GM23338 (cell line): ENCODE measurements around the gene PRR27. TPM values are rescaled to one million over a fixed set of nuclear protein-coding genes. Genes with fewer than 3 reads are reported as not detected.
"Not testable (repeated sequence)": the region's sequence is repeated elsewhere in the genome, so short reads cannot be mapped to it uniquely, and the experiment has no call there.

Experiments used
- ATAC-seq: fragments of 200-7000 bp; cut with Tn5 transposase; 3 replicates; pipeline ENCODE4 v1.9.1; 2020
- DNase-seq: peaks from one replicate; pipeline ENCODE4 v3.0.0-alpha.2; 2015; ENCODE audit warnings: low spot score
- H2AFZ ChIP-seq: fragments of 200-600 bp; sonication (generic); 2 replicates; pipeline ENCODE4 v1.8.0; 2016; ENCODE audit warnings: antibody characterized with exemption, mild to moderate bottlenecking, moderate library complexity
- H3F3A ChIP-seq: fragments of 200-600 bp; sonication (generic); replicated peaks from 2 replicates; pipeline ENCODE4 v1.8.0; 2017; ENCODE audit warnings: antibody characterized with exemption, mixed run types, low read depth
- H3K27ac ChIP-seq: fragments of 200-600 bp; sonication (generic); 2 replicates; pipeline ENCODE4 v1.6.1; 2016; ENCODE audit warnings: low read depth
- H3K27me3 ChIP-seq: fragments of 200-600 bp; sonication (generic); 2 replicates; pipeline ENCODE4 v1.8.0; 2016; ENCODE audit warnings: mild to moderate bottlenecking, mixed run types, moderate library complexity; ENCODE audit not compliant: insufficient read depth
- H3K36me3 ChIP-seq: fragments of 200-600 bp; sonication (generic); 2 replicates; pipeline ENCODE4 v1.8.0; 2016; ENCODE audit warnings: mild to moderate bottlenecking; ENCODE audit not compliant: insufficient read depth
- H3K4me1 ChIP-seq: fragments of 200-600 bp; sonication (generic); 2 replicates; pipeline ENCODE4 v1.8.0; 2016; ENCODE audit warnings: mild to moderate bottlenecking, moderate library complexity; ENCODE audit not compliant: insufficient read depth
- H3K4me2 ChIP-seq: fragments of 200-600 bp; sonication (generic); 2 replicates; pipeline ENCODE4 v1.7.1; 2017; ENCODE audit warnings: mixed run types
- H3K4me3 ChIP-seq: fragments of 200-600 bp; sonication (generic); 2 replicates; pipeline ENCODE4 v1.6.1; 2016; ENCODE audit warnings: mixed run types
- H3K79me2 ChIP-seq: fragments of 200-600 bp; sonication (generic); replicated peaks from 2 replicates; pipeline ENCODE4 v1.8.0; 2017; ENCODE audit warnings: mild to moderate bottlenecking; ENCODE audit not compliant: insufficient read depth
- H3K9me2 ChIP-seq: fragments of 200-600 bp; sonication (generic); 2 replicates; pipeline ENCODE4 v1.8.0; 2017; ENCODE audit not compliant: insufficient read depth
- H4K20me1 ChIP-seq: fragments of 200-600 bp; sonication (generic); replicated peaks from 2 replicates; pipeline ENCODE4 v1.8.0; 2017; ENCODE audit warnings: mild to moderate bottlenecking; ENCODE audit not compliant: insufficient read depth
- H3K27ac Mint-ChIP-seq: 2 replicates; pipeline ENCODE4 v1.8.0; 2020; ENCODE audit warnings: inconsistent platforms, mild to moderate bottlenecking, moderate library complexity, mixed read lengths
- H3K27me3 Mint-ChIP-seq: 3 replicates; pipeline ENCODE4 v1.8.0; 2022; ENCODE audit warnings: low read depth, mild to moderate bottlenecking, moderate library complexity, mixed read lengths, inconsistent platforms; ENCODE audit not compliant: insufficient read depth, poor library complexity
- H3K36me3 Mint-ChIP-seq: 3 replicates; pipeline ENCODE4 v1.8.0; 2021; ENCODE audit warnings: low read depth, mild to moderate bottlenecking, inconsistent platforms, moderate library complexity, mixed read lengths
- H3K4me1 Mint-ChIP-seq: 3 replicates; pipeline ENCODE4 v1.8.0; 2020; ENCODE audit warnings: mild to moderate bottlenecking, inconsistent platforms, mixed read lengths
- H3K4me3 Mint-ChIP-seq: 3 replicates; pipeline ENCODE4 v1.8.0; 2021; ENCODE audit warnings: moderate library complexity, mild to moderate bottlenecking, inconsistent platforms, mixed read lengths
- H3K9me3 Mint-ChIP-seq: 3 replicates; pipeline ENCODE4 v1.8.0; 2020; ENCODE audit warnings: moderate library complexity, mild to moderate bottlenecking, inconsistent platforms, mixed read lengths
- EZH2 ChIP-seq: fragments of 200-600 bp; sonication (generic); IDR thresholded peaks from one replicate; pipeline ENCODE4 v1.8.0; 2017; ENCODE audit warnings: antibody characterized with exemption, mild to moderate bottlenecking, low read depth; ENCODE audit not compliant: unreplicated experiment
- NANOG ChIP-seq: IDR thresholded peaks from 2 replicates; pipeline ENCODE4 v1.6.1; 2016; ENCODE audit warnings: antibody characterized with exemption, borderline replicate concordance
- POLR2AphosphoS5 ChIP-seq: IDR thresholded peaks from 2 replicates; pipeline ENCODE4 v1.6.1; 2016; ENCODE audit warnings: antibody characterized with exemption, low read depth
- STAT1 ChIP-seq: IDR thresholded peaks from one replicate; pipeline ENCODE4 v1.6.1; 2016; ENCODE audit warnings: antibody characterized with exemption; ENCODE audit not compliant: unreplicated experiment
- ZNF114 ChIP-seq: fragments of 250-450 bp; sonication (Bioruptor Pico); IDR thresholded peaks from 2 replicates; pipeline ENCODE4 v1.5.0; 2020; ENCODE audit warnings: mild to moderate bottlenecking, moderate library complexity
- ZNF462 ChIP-seq: fragments of 250-450 bp; sonication (Bioruptor Pico); IDR thresholded peaks from 2 replicates; pipeline ENCODE4 v1.5.0; 2020; ENCODE audit warnings: mild to moderate bottlenecking, moderate library complexity
- polyA plus RNA-seq: library from polyadenylated mRNA; unstranded; fragments of >200 nt; fragmentation: Nextera tagmentation; extraction: Ambion mirVana; gene quantifications from 2 replicates; pipeline ENCODE4 v1.2.1, GENCODE V29; 2016
- total RNA-seq: library from RNA; depleted of rRNA; stranded (reverse); fragments of >200 nt; shearing (Covaris generic); gene quantifications from 2 replicates; pipeline ENCODE4 v1.2.3, GENCODE V29; 2014; rRNA removed

Gene PRR27
- total and polyA plus RNA-seq, 2 experiments from 2014 or later = not detected

- TF ChIP-seq ZNF462 (CRISPR knock-in tag) = no peak
- TF ChIP-seq EZH2 = no peak
- no peak for TF ChIP-seq POLR2AphosphoS5
- TF ChIP-seq STAT1 = no peak
- TF ChIP-seq NANOG = no peak
These were observed 43.8 kb downstream of the PRR27 start (continued) for GRCh38 chr4:70197842-70198241.

- no peak for ATAC-seq
- H3K27me3 ChIP-seq = no peaks in the 10 kb centered on the region
- H3F3A ChIP-seq = no peaks in the 10 kb centered on the region
- no peak overlapping the region for H3K27ac ChIP-seq
- H3K9me2 ChIP-seq = no peaks in the 10 kb centered on the region
- DNase-seq = no peak
- Mint-ChIP-seq H3K36me3 (no peaks in the 10 kb centered on the region), H3K4me1 (peaks cover 2% of the 10 kb centered on the region; the same call in 1 of the 3 replicates), H3K9me3 (peaks cover 3% of the 10 kb centered on the region; the same call in 2 of the 3 replicates), H3K4me3 (no peak overlapping the region), H3K27ac (no peak overlapping the region), H3K27me3 (no peaks in the 10 kb centered on the region)
- no peaks in the 10 kb centered on the region for H4K20me1 ChIP-seq
- no peak overlapping the region for H3K4me3 ChIP-seq
- H2AFZ ChIP-seq = no peak overlapping the region
- H3K4me2 ChIP-seq = no peak overlapping the region
- no peaks in the 10 kb centered on the region for H3K79me2 ChIP-seq
- H3K36me3 ChIP-seq = no peaks in the 10 kb centered on the region
- H3K4me1 ChIP-seq = no peaks in the 10 kb centered on the region
- no peak for TF ChIP-seq EZH2
- no peak for TF ChIP-seq ZNF114 (CRISPR knock-in tag)
These were observed 49.6 kb downstream of the PRR27 start for GRCh38 chr4:70203601-70204000.

GRCh38 chr4:70212752-70213151 lies 58.7 kb downstream of the PRR27 start:
- H3K9me2 ChIP-seq, H3K36me3 Mint-ChIP-seq, H3K27ac Mint-ChIP-seq, H3K27me3 ChIP-seq, H3K4me3 ChIP-seq, H3K27ac ChIP-seq, H4K20me1 ChIP-seq, H3K27me3 Mint-ChIP-seq, H3K4me1 Mint-ChIP-seq, ATAC-seq, H3K36me3 ChIP-seq, H2AFZ ChIP-seq, DNase-seq, H3K4me1 ChIP-seq, H3K79me2 ChIP-seq, H3K4me2 ChIP-seq, H3F3A ChIP-seq, H3K4me3 Mint-ChIP-seq: not testable (repeated sequence)
- H3K9me3 Mint-ChIP-seq = peaks cover 14% of the 10 kb centered on the region

Other genes with a start within 250 kb of the PRR27 start
- not detected in 2 replicates for gene CSN1S1, start 223.2 kb upstream of the PRR27 start, total RNA-seq
- gene CSN1S1, start 223.2 kb upstream of the PRR27 start, polyA plus RNA-seq = 0.21 TPM in 1 of 2 replicates, not detected in the other
- gene CSN2, start 188.5 kb upstream of the PRR27 start, total RNA-seq = not detected in 2 replicates
- not detected in 2 replicates for gene CSN2, start 188.5 kb upstream of the PRR27 start, polyA plus RNA-seq
- not detected in 2 replicates for gene STATH, start 158.3 kb upstream of the PRR27 start, total RNA-seq
- not detected in 2 replicates for gene STATH, start 158.3 kb upstream of the PRR27 start, polyA plus RNA-seq
- gene HTN3, start 125.8 kb upstream of the PRR27 start, total RNA-seq = not detected in 2 replicates
- gene HTN3, start 125.8 kb upstream of the PRR27 start, polyA plus RNA-seq = not detected in 2 replicates
- gene HTN1, start 103.8 kb upstream of the PRR27 start, total RNA-seq = not detected in 2 replicates
- not detected in 2 replicates for gene HTN1, start 103.8 kb upstream of the PRR27 start, polyA plus RNA-seq
- gene ODAM, start 41.5 kb downstream of the PRR27 start, total RNA-seq = not detected in 2 replicates
- gene ODAM, start 41.5 kb downstream of the PRR27 start, polyA plus RNA-seq = not detected in 2 replicates
- gene FDCSP, start 71.9 kb downstream of the PRR27 start, total RNA-seq = not detected in 2 replicates
- not detected in 2 replicates for gene FDCSP, start 71.9 kb downstream of the PRR27 start, polyA plus RNA-seq
- gene CSN3, start 88.4 kb downstream of the PRR27 start, total RNA-seq = not detected in 2 replicates
- not detected in 2 replicates for gene CSN3, start 88.4 kb downstream of the PRR27 start, polyA plus RNA-seq
- gene CABS1, start 180.7 kb downstream of the PRR27 start, total RNA-seq = not detected in 2 replicates
- gene CABS1, start 180.7 kb downstream of the PRR27 start, polyA plus RNA-seq = not detected in 2 replicates
- gene SMR3A, start 206.5 kb downstream of the PRR27 start, total RNA-seq = not detected in 2 replicates
- gene SMR3A, start 206.5 kb downstream of the PRR27 start, polyA plus RNA-seq = not detected in 2 replicates
- not detected in 2 replicates for gene SMR3B, start 228.9 kb downstream of the PRR27 start, total RNA-seq
- gene SMR3B, start 228.9 kb downstream of the PRR27 start, polyA plus RNA-seq = not detected in 2 replicates
- not detected in 2 replicates for gene OPRPN, start 243.7 kb downstream of the PRR27 start, total RNA-seq
- gene OPRPN, start 243.7 kb downstream of the PRR27 start, polyA plus RNA-seq = not detected in 2 replicates